Stomach (tissue), 4 donors: ENCODE data around the gene ESPN.
"Not testable (repeated sequence)": the region's sequence is repeated elsewhere in the genome, so short reads cannot be mapped to it uniquely, and the experiment has no call there.

ENCODE experiments used
- POLR2A ChIP-seq, 4 donors: fragments of 450-650 bp; IDR thresholded peaks; one replicate each; pipeline ENCODE4 v1.6.1; 2016; ENCODE audit warnings: antibody characterized with exemption in 4 of 4, control low read depth in 2 of 4, mild to moderate bottlenecking in 1 of 4, moderate library complexity in 1 of 4
- TF ChIP-seq, protein P1 (sequence below), 7 experiments: fragments of 450-650 bp in 4 of 7; fragments of 200-600 bp in 3 of 7; sonication (generic) in 3 of 7; IDR thresholded peaks; one replicate each; pipeline ENCODE4 v1.5.1; 2016 to 2019; ENCODE audit warnings: antibody characterized with exemption in 7 of 7, control low read depth in 2 of 7, mild to moderate bottlenecking in 1 of 7

DNA sequence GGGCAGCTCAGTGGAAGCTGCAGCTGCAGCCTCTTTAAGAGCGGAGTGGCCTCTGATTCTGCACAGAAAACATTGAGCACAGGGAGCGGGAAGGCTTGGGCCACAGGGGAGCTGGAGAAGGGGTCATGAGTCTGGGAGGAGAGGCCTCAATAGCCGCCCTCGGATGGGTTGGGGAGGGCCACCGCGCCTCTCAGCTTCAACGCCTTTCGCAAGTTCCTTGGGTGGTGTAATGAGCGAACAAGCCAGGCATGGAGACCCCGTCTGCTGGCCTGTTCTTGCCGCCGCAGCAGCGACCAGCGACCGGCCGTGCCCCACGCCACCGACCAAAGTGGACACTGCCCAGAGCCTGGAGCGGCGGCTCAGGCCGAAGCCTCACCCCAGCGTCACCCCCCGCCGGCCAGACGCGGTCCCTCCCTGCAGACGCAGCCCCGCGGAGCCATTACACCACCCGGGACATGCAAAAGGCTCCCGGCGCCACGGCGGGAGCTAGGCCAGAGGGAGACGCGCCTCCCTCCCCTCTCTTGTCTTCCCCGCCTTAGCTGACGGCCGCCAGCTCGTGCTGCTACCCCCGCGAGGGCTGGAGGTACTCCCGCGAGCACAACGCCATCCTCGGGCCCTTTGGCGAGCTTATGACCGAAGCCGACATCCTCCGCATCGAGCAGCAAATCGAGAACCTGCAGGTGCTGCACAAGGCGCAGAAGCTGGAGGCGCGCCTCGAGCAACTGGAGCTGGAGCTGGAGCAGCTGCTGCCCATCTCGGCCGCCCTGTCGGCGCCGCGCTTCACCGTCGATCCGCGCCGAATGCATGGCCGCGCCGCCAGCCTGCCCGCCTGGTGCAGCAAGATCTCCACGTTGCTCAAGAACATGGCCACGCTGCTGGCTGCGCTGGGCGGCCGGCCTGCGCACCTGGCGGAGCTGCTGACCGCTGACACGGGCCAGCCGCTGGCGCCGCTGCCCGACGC lies 29.6 kb downstream of the ESPN start:
- not testable (repeated sequence) for TF ChIP-seq POLR2A (IDR thresholded peaks at IDR 0.05)
- TF ChIP-seq, protein P1, sequence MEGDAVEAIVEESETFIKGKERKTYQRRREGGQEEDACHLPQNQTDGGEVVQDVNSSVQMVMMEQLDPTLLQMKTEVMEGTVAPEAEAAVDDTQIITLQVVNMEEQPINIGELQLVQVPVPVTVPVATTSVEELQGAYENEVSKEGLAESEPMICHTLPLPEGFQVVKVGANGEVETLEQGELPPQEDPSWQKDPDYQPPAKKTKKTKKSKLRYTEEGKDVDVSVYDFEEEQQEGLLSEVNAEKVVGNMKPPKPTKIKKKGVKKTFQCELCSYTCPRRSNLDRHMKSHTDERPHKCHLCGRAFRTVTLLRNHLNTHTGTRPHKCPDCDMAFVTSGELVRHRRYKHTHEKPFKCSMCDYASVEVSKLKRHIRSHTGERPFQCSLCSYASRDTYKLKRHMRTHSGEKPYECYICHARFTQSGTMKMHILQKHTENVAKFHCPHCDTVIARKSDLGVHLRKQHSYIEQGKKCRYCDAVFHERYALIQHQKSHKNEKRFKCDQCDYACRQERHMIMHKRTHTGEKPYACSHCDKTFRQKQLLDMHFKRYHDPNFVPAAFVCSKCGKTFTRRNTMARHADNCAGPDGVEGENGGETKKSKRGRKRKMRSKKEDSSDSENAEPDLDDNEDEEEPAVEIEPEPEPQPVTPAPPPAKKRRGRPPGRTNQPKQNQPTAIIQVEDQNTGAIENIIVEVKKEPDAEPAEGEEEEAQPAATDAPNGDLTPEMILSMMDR (IDR thresholded peaks at IDR 0.05), result not testable (repeated sequence)
